ENCODE data around the gene CX3CL1. TPM values are rescaled to one million over a fixed set of nuclear protein-coding genes. Genes with fewer than 3 reads are reported as not detected.

Gene CX3CL1
- total and polyA plus RNA-seq, 2 donors (not counting 1 experiment from before 2014, with no cell fraction given): not detected

DNA sequence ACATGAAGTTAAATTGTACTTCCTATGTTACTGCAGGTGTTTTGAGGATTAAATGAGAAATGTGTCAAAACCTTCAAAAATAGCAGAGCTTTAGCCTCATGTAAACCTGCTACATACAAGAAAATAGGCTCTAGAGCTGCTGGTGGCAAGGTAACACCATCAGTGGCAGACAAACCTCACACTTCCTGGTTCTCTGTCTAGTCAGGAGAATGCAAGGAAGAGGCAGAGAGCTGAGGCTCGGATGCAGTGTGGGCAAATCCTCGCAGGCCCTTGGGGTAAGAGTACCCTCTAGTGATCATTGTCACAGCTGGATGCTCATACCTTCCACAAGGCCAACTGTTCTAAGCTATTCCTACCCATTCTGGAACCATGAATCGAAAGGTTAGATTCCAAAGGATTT, 60.7 kb downstream of the CX3CL1 start:
- no peak overlapping the region for H3K27ac Mint-ChIP-seq
- H3K4me1 Mint-ChIP-seq: no peaks in the 10 kb centered on the region
- Histone ChIP-seq H3K27ac (ENCODE audit: low read length in 2 of 2) (no peak overlapping the region), H3K4me2 (replicated peaks; ENCODE audit: low read depth, low read length, poor library complexity, severe bottlenecking) (no peak overlapping the region), H3K9me3 (ENCODE audit: control extremely low read depth in 1 of 3, control insufficient read depth in 2 of 3, insufficient read depth in 1 of 3, low read length in 2 of 3) (no peaks in the 10 kb centered on the region), H3K4me3 (ENCODE audit: control extremely low read depth in 1 of 5, extremely low read depth in 1 of 5, insufficient read depth in 1 of 5, low read depth in 2 of 5, low read length in 4 of 5) (no peak overlapping the region), H3K36me3 (replicated peaks in 1 of 2; ENCODE audit: control extremely low read depth in 1 of 2, control insufficient read depth in 1 of 2, extremely low read depth in 1 of 2, insufficient read depth in 2 of 2, low read length in 1 of 2) (peaks cover 1 to 88% of the 10 kb centered on the region in 2 experiments), H3K79me2 (ENCODE audit: control insufficient read depth, insufficient read depth, low read length) (no peaks in the 10 kb centered on the region), H4K20me1 (ENCODE audit: control insufficient read depth, insufficient read depth, low read length, poor library complexity, severe bottlenecking) (no peaks in the 10 kb centered on the region), H2AFZ (ENCODE audit: insufficient read depth, low read depth, low read length, poor library complexity, severe bottlenecking) (no peak overlapping the region), H3K27me3 (replicated peaks in 1 of 4; ENCODE audit: control extremely low read depth in 1 of 4, control insufficient read depth in 3 of 4, insufficient read depth in 4 of 4, low read length in 3 of 4) (no peaks in the 10 kb centered on the region), H3K4me1 (ENCODE audit: control insufficient read depth in 2 of 2, insufficient read depth in 2 of 2, low read length in 2 of 2) (no peaks in the 10 kb centered on the region), H3K9ac (ENCODE audit: low read length) (no peak overlapping the region)
- H3K27me3 Mint-ChIP-seq: no peaks in the 10 kb centered on the region
- H3K4me3 Mint-ChIP-seq: no peak overlapping the region
- WGBS (ENCODE audit: insufficient coverage): 92% methylated on average over 2 of the region's 3 CpGs
- CTCF ChIA-PET: interaction anchor here (1.4 to 2.8 kb wide), 2 partner anchors 13 to 16 kb away, joined by 5 to 10 read pairs; no protein-coding TSS in a partner anchor
- no peaks in the 10 kb centered on the region for H3K9me3 Mint-ChIP-seq (ENCODE audit: insufficient read depth)
- no peak for DNase-seq
- TF ChIP-seq, protein P1, sequence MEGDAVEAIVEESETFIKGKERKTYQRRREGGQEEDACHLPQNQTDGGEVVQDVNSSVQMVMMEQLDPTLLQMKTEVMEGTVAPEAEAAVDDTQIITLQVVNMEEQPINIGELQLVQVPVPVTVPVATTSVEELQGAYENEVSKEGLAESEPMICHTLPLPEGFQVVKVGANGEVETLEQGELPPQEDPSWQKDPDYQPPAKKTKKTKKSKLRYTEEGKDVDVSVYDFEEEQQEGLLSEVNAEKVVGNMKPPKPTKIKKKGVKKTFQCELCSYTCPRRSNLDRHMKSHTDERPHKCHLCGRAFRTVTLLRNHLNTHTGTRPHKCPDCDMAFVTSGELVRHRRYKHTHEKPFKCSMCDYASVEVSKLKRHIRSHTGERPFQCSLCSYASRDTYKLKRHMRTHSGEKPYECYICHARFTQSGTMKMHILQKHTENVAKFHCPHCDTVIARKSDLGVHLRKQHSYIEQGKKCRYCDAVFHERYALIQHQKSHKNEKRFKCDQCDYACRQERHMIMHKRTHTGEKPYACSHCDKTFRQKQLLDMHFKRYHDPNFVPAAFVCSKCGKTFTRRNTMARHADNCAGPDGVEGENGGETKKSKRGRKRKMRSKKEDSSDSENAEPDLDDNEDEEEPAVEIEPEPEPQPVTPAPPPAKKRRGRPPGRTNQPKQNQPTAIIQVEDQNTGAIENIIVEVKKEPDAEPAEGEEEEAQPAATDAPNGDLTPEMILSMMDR (IDR thresholded peaks at IDR 0.05): no peak
- no peak for TF ChIP-seq EZH2 (IDR thresholded peaks at IDR 0.05; ENCODE audit: borderline replicate concordance, insufficient read depth, low read depth, low read length, poor library complexity, severe bottlenecking)
- POLR2A ChIA-PET: no interaction called here
- ATAC-seq (ENCODE audit: low read depth): no peak
- intact Hi-C loops (cut with micrococcal nuclease): no loop called here

DNA sequence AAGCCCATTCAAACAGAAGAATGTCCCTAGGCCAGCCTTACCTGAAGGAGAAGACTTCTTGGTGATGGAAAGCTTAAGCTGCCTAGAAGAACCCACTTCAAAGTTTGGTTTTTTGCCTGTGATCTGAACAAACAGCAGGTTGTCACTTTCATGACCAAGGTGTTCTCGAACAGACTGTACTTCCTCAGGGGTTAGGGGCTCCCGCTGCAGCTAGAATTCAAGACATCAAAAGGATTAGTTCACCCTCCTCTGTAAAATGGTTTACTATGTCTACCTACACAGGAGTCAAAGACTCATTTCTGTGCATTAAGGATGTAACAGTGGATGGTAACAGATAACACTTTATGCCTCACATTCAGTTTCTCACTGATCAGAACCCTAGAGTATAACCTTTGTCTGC, 61.7 kb downstream of the CX3CL1 start:
- Mint-ChIP-seq H3K27me3 (no peaks in the 10 kb centered on the region), H3K4me1 (no peaks in the 10 kb centered on the region), H3K9me3 (ENCODE audit: insufficient read depth) (no peaks in the 10 kb centered on the region), H3K27ac (no peak overlapping the region), H3K4me3 (no peak overlapping the region)
- TF ChIP-seq, protein P1 (IDR thresholded peaks at IDR 0.05): no peak
- no peak for TF ChIP-seq EZH2 (IDR thresholded peaks at IDR 0.05; ENCODE audit: borderline replicate concordance, insufficient read depth, low read depth, low read length, poor library complexity, severe bottlenecking)
- Histone ChIP-seq H3K4me2 (replicated peaks; ENCODE audit: low read depth, low read length, poor library complexity, severe bottlenecking) (no peak overlapping the region), H3K9me3 (ENCODE audit: control extremely low read depth in 1 of 3, control insufficient read depth in 2 of 3, insufficient read depth in 1 of 3, low read length in 2 of 3) (peaks cover 0 to under 1% (median 0%) of the 10 kb centered on the region in 3 donors), H3K27me3 (replicated peaks in 1 of 4; ENCODE audit: control extremely low read depth in 1 of 4, control insufficient read depth in 3 of 4, insufficient read depth in 4 of 4, low read length in 3 of 4) (no peaks in the 10 kb centered on the region), H3K79me2 (ENCODE audit: control insufficient read depth, insufficient read depth, low read length) (peaks cover 2% of the 10 kb centered on the region), H3K36me3 (replicated peaks in 1 of 2; ENCODE audit: control extremely low read depth in 1 of 2, control insufficient read depth in 1 of 2, extremely low read depth in 1 of 2, insufficient read depth in 2 of 2, low read length in 1 of 2) (peaks cover 1 to 87% of the 10 kb centered on the region in 2 experiments), H3K27ac (ENCODE audit: low read length in 2 of 2) (no peak overlapping the region), H3K9ac (ENCODE audit: low read length) (no peak overlapping the region), H4K20me1 (ENCODE audit: control insufficient read depth, insufficient read depth, low read length, poor library complexity, severe bottlenecking) (no peaks in the 10 kb centered on the region), H3K4me1 (ENCODE audit: control insufficient read depth in 2 of 2, insufficient read depth in 2 of 2, low read length in 2 of 2) (no peaks in the 10 kb centered on the region), H2AFZ (ENCODE audit: insufficient read depth, low read depth, low read length, poor library complexity, severe bottlenecking) (no peak overlapping the region), H3K4me3 (ENCODE audit: control extremely low read depth in 1 of 5, extremely low read depth in 1 of 5, insufficient read depth in 1 of 5, low read depth in 2 of 5, low read length in 4 of 5) (no peak overlapping the region)
- intact Hi-C loops (cut with micrococcal nuclease): no loop called here
- ChIA-PET POLR2A (no interaction called here), CTCF (interaction anchor here (1.4 kb wide), 1 partner anchor 14 kb away, joined by 5 read pairs; no protein-coding TSS in a partner anchor)
- WGBS (ENCODE audit: insufficient coverage): 100% methylated on average over 1 of the region's 2 CpGs
- ATAC-seq (ENCODE audit: low read depth) (no peak), DNase-seq (no peak)

Small RNA genes within 50 kb of the gene (small RNA-seq; reads per million reads assigned to genes)
- not detected for gene AC108081.1 (ENCODE audit: insufficient read length, low read depth, low replicate concordance)

Other genes starting within 250 kb of the CX3CL1 start
- 156 and 166 TPM in 2 replicates for gene PSME3IP1, start 186.5 kb upstream of the CX3CL1 start, total RNA-seq
- gene PSME3IP1, start 186.5 kb upstream of the CX3CL1 start, polyA plus RNA-seq: 114 and 125 TPM in 2 replicates
- 37.7 and 38.4 TPM in 2 replicates for gene RSPRY1, start 186.2 kb upstream of the CX3CL1 start, total RNA-seq
- gene RSPRY1, start 186.2 kb upstream of the CX3CL1 start, polyA plus RNA-seq: 9.6 and 17.0 TPM in 2 replicates
- gene ARL2BP, start 127.2 kb upstream of the CX3CL1 start, total RNA-seq: 36.8 and 38.8 TPM in 2 replicates
- gene ARL2BP, start 127.2 kb upstream of the CX3CL1 start, polyA plus RNA-seq: 26.9 and 32.5 TPM in 2 replicates
- not detected in 2 replicates for gene PLLP, start 87.8 kb upstream of the CX3CL1 start, total RNA-seq
- 0.06 and 0.15 TPM in 2 replicates for gene PLLP, start 87.8 kb upstream of the CX3CL1 start, polyA plus RNA-seq
- 85.8 and 91.5 TPM in 2 replicates for gene CCL22, start 13.7 kb upstream of the CX3CL1 start, total RNA-seq
- gene CCL22, start 13.7 kb upstream of the CX3CL1 start, polyA plus RNA-seq: 0.04 and 0.10 TPM in 2 replicates
- not detected in 2 replicates for gene CCL17, start 32.3 kb downstream of the CX3CL1 start, total RNA-seq
- not detected in 2 replicates for gene CCL17, start 32.3 kb downstream of the CX3CL1 start, polyA plus RNA-seq
- 38.1 and 45.7 TPM in 2 replicates for gene CIAPIN1, start 74.9 kb downstream of the CX3CL1 start, total RNA-seq
- gene CIAPIN1, start 74.9 kb downstream of the CX3CL1 start, polyA plus RNA-seq: 20.6 and 22.0 TPM in 2 replicates
- 41.5 and 44.6 TPM in 2 replicates for gene COQ9, start 75.0 kb downstream of the CX3CL1 start, total RNA-seq
- 42.7 and 53.0 TPM in 2 replicates for gene COQ9, start 75.0 kb downstream of the CX3CL1 start, polyA plus RNA-seq
- gene POLR2C, start 90.2 kb downstream of the CX3CL1 start, total RNA-seq: 57.8 and 61.6 TPM in 2 replicates
- gene POLR2C, start 90.2 kb downstream of the CX3CL1 start, polyA plus RNA-seq: 56.6 and 70.1 TPM in 2 replicates
- gene DOK4, start 114.0 kb downstream of the CX3CL1 start, total RNA-seq: 0.73 and 1.6 TPM in 2 replicates
- 0.49 and 2.5 TPM in 2 replicates for gene DOK4, start 114.0 kb downstream of the CX3CL1 start, polyA plus RNA-seq
- 14.5 and 14.7 TPM in 2 replicates for gene CCDC102A, start 164.1 kb downstream of the CX3CL1 start, total RNA-seq
- 12.9 and 14.5 TPM in 2 replicates for gene CCDC102A, start 164.1 kb downstream of the CX3CL1 start, polyA plus RNA-seq
- 13.3 and 13.6 TPM in 2 replicates for gene ADGRG5, start 170.2 kb downstream of the CX3CL1 start, total RNA-seq
- gene ADGRG5, start 170.2 kb downstream of the CX3CL1 start, polyA plus RNA-seq: 35.8 and 49.4 TPM in 2 replicates

Measured in B cell (primary cell).